NCI-H2196 (cell line): Measurements from ENCODE around the gene DAP3.

Source experiments
- DNase-seq: peaks from one replicate; lab custom pipeline; 2025; ENCODE audit not compliant: unreplicated experiment; lab: John Stamatoyannopoulos, UW

The DAP3 gene

DNA sequence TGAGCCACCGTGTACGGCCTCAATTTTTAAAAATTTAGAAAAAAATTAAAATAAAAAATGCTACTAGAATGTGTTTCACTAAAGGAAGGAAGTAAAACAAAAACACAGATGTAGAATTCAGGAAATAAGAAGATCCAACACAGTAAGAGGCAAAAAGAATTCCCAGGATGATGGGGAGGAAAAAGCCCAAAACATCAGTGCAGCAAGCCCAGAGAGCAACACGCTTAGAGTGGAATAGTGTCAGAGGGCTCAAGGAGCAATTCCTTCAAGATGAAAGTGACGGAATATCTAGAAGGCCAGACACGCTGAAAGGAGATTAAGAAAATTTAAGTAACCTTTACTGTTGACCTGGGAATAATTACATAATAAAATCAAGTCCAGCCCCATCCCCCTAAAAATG lies 80.4 kb downstream of the DAP3 start:
- DNase-seq, result no peak

DNA sequence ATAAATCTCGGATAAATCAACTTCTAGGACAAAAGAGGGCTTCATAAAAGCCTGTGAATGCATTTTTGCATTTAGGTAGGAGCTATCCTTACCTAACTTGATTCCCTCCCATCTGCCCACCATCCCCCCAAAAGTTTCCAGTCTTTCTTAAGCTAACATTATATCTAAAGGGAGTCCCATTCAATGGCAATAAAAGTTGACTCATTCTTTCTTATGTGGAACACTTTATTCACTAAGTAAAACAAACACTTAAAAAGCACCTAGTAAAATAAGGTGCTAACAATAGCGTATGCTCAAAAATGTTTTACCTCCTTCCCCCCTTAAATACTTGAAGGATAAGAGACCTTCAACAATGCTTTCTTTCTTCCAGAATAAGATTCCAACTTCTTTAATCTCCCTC lies 84.3 kb downstream of the DAP3 start:
- no peak for DNase-seq

DNA sequence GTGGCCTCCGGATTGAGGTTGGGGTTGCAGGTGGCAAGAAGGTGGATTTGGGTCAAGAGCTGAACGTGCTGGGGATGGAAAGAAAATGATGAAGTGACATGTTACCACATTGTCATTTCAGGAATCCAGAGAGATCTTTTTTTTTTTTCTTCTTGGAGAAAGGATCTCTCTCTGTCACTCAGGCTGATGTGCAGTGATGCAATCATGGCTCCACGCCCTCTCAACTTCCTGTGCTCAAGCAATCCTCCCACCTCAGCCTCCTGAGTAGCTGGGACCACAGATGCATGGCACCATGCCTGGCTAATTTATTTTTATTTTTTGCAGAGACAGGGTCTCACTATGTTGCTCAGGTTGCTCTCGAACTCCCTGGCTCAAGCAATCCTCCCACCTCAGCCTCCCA lies 87.5 kb downstream of the DAP3 start:
- no peak for DNase-seq

DNA sequence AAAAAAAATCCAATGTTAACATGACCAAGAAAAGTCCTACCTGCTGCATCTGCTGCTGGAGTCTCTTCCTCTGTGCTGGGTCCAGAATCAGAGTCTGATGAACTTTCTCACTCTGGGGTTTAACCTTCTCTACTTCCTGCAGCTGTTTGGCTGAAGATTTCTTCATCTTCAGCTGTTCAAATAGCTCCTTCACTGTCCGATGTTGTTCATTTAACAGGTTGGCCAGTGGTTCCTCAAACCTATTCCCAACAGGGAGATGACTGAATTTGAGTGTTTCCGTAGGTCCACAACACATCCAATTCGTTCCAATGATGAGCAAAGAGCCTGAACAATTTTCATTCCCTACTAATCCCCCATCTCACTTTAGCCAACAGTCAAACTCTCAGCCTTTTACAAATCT lies 88.7 kb downstream of the DAP3 start:
- DNase-seq, result no peak
